GM18502 (cell line): ENCODE results near the gene KIF14.

ENCODE experiments used
- ATAC-seq: cut with Tn5 transposase; IDR thresholded peaks from one replicate; pipeline ENCODE4 v1.9.1; 2021; ENCODE audit warnings: mild to moderate bottlenecking; ENCODE audit not compliant: unreplicated experiment, poor library complexity

The KIF14 gene, protein sequence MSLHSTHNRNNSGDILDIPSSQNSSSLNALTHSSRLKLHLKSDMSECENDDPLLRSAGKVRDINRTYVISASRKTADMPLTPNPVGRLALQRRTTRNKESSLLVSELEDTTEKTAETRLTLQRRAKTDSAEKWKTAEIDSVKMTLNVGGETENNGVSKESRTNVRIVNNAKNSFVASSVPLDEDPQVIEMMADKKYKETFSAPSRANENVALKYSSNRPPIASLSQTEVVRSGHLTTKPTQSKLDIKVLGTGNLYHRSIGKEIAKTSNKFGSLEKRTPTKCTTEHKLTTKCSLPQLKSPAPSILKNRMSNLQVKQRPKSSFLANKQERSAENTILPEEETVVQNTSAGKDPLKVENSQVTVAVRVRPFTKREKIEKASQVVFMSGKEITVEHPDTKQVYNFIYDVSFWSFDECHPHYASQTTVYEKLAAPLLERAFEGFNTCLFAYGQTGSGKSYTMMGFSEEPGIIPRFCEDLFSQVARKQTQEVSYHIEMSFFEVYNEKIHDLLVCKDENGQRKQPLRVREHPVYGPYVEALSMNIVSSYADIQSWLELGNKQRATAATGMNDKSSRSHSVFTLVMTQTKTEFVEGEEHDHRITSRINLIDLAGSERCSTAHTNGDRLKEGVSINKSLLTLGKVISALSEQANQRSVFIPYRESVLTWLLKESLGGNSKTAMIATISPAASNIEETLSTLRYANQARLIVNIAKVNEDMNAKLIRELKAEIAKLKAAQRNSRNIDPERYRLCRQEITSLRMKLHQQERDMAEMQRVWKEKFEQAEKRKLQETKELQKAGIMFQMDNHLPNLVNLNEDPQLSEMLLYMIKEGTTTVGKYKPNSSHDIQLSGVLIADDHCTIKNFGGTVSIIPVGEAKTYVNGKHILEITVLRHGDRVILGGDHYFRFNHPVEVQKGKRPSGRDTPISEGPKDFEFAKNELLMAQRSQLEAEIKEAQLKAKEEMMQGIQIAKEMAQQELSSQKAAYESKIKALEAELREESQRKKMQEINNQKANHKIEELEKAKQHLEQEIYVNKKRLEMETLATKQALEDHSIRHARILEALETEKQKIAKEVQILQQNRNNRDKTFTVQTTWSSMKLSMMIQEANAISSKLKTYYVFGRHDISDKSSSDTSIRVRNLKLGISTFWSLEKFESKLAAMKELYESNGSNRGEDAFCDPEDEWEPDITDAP (N-terminal part only)

DNA sequence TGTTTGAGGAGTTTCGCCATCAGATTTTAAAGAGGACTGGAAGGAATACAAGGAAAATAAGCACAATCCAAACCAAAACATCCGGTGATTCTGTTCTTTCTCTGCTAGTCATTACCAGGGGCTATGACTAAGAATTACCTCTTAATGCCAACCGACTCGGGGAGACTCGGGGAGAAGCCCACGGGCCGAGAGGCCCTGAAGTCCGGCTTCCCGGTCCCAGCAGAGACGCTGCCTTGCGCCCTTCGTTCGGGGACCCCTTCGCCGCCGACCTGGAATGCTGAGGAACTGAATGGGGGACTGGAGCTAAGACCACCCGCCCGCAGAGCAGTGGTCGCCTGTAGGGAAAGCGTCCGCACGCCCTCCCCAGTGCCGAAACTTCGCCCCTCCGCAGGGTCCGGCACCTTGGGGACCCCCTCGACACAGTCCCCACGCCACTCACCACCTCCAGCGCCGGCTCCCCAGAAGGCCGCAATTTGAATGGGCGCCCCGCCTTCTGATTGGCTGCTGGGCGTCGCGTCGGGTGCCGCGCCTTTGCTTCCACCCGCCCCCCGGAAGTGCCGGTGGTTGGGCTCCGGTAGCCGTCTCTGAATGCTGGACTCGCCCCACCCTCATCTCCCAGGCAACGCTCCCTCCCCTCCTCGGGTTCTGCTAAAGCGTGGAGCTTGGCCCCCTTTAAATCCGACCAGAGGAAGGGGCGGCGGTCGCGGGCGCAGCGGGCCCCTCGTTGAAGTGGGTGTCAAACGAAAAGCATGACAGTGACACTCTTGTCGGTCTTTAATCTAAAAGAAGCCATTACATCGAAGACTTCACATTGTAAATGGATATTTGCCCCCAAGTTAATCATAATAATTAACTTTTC, at the start of gene KIF14:
TSS of gene KIF14 (minus strand) at position 479 of the 859 bp plus-strand sequence. CDS start 2,028 bp downstream, outside the sequence.
- ATAC-seq: peak; percentile 89

DNA sequence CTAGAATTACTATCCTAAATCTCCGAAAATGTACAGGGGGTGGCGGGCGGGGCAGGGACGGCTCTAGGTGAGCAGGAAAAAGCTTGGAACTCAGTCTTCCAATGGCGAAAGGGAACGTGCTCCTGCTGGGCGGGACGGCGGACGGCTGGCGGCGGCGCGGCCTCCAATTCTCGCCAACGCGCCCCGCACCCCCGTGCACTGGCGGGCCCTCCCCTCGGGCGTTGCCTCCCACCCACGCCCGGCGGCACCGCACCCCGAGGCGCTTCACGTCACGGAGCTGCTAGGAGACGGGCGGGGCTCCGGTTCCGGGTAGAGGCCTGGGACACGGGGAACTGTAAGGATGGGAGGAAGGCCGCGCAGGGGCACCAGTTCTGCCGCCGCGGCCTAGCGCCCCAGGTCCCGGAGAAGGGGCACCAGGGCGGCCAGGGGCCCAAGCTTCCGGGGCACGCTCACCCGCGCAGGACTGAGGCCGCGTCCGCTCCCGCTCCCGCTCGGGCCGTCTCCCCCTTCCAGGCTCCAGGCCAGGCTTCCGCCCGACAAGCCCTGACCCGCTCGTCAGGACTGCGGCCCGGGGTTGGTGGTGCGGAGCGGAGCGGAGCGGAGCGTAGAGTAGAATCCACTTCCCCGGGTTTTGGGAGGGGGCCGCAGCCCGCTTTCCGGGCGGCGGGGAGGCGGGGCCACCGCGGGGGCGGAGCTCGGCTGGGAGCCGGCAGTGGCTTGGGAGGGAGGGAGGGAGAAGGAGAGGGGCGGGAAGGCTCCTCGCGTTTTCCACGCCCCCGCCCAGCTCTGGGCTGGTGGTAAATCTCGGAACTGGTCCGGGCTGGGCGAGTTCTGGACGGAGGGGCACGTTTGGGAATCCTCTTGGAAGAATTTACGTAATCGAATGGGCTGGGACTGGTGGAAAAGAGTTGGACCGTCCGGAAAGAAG, 49.0 kb upstream of the KIF14 start, which contains the start of gene DDX59:
TSS of gene DDX59 (minus strand) at position 594 of the 928 bp plus-strand sequence. CDS start 3,167 bp downstream, outside the sequence.
- peak; percentile 90 for ATAC-seq

DNA sequence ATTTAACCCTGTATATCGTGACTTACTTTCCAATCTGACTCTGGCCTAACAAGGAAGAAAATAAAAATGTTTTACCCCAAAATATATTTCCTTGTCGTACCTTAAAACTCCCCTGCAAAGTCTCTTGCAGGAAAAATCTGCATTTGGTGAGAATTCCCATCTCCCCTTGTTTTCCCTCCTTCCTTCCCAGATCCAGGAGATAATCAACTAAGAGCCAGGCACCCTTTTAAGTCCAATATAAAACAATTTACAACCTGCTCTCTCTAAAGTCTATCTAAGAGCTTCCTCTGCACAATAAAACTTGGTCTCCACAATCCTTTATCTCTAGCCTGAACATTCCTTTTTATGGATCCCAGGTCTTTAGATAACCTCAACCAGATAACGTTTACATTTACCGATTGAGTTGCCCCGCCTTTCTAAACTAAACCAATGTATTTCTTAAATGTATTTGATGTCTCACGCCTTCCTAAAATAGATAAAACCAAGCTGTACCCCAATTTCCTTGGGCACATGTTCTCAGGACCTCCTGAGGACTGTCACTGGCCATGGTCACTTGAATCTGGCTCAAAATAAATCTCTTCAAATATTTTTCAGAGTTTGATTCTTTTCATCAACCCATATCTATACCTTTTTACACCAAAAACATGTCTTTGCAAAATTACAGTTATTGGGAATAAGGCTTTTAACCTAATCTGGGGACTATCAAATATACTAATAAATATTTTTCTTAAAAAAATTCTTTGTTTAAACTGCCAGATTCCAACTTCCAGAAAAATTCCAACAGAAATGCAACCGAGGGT, 48.2 kb upstream of the KIF14 start:
- no peak for ATAC-seq

DNA sequence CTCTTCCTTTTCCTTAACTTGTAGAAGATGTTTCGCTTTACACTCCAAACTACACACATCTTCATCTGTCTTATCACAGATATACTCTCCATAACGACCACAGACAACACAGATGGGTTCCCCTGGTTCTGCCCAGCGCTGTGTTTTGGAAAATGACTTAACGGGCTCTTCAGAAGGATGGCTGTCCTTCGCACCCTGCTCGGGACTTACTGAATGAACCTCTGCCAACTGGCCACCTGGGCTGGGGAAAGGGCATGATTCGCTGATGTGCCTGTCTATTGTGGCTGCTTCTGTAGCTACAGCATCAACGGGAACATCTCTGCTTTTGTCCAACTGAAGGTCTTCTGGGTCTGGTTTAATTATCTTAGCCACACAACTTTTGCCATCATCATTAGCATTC, 45.8 kb upstream of the KIF14 start:
- no peak for ATAC-seq

DNA sequence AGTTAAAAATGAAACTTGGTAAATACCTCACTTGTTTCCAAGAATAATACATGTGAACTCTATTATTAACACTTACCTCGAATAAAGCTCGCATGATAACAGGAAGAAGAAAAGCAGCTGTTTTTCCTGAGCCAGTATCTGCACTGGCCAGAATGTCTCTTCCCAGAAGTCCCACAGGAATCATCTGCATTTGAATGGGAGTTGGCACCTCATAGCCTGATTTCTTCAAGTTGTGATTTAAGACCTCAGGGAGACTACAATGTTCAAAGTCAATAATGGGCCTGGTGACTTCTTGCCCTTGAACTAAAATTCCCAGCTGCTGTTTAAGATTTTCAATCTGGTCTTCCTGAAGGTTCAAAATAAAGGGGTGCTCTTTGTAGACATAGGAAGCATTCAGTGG, 45.3 kb upstream of the KIF14 start:
- no peak for ATAC-seq

DNA sequence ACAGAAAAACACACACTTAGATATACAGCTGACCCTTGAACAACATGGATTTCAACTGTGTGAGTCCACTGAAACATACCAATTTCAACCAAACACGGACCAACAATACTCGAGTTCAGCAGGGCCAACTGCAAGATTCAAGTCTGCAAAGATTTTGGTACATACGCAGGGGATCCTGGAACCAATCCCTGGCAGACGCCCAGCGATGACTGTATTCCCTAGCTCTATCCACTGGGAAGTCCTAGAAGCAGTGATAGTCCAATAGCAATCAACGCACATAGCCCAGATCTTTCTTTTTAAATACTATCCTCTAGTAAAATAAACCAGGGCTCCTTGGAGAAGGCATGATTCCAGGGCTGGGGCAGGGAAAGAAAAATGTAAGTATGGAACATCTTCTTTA, 40.2 kb upstream of the KIF14 start:
- no peak for ATAC-seq

DNA sequence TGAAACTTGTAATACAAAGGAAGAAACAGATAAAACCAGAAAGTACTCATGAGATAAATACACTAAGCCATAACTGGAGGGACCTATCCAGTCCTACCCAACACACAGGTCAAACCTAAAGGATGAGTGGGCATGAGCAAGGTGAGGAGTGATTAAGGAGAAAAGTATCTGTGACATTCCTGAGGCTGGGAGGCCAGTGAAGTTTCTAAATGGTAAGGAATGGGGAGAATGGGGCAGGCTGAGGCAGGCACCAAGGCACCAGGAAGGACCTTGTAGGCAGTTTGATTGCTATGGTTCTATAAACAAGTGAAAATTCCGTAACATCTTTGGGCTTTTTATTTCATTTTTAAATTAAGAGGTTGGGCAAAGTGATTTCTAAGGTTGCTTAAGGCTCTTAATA, 38.7 kb upstream of the KIF14 start:
- no peak for ATAC-seq

DNA sequence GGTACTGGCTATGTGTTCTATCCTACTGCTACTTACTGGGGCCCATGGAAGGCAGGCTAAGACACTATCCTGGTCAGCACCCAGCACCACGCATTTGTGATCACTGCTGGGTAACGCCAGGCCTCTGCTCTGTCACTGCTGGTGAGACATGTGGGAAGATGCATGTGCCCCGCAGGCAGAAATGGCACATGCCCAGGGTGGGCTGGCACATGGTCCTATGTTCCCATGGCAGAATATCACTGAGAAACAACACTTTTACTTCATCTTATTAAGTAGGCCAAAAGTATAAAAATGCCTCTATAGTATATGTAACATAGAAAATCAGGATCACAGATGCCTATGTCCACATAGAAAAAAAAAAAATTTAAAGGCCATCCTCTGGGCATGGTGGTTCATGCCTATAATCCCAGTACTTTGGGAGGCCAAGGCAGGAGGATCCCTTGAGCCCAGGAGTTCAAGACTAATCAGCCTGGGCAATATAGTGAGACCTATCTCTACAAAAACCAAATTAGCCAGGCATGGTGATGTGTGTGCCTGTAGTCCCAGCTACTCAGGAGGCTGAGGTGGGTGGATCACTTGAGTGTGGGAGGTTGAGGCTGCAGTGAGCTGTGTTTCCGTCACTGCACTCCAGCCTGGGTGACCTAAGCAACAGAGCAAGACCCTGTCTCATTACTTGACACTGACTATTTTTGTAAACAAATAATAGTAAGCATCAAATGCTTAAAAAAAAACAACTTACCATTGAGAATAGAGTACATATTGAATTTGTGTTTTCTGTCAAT, 37.7 kb upstream of the KIF14 start:
- ATAC-seq: no peak

DNA sequence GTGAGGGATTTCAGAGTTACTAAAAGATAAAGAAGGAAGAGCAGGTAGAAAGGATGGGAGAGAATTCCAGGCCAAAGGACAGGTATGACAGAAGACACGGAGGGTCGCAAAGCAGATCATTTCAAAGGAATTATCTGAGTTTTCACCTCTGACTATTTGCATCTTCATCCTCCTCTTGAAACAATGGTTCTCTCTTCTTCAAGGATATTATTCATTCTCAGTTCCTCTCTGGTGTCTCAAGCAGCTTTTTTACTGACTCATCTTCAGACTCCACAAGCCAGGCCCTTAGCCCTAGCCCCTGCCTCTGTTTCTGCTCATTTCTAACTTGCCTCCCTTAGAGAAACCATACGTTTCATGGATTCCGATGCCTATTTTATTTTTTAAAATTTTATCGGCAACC, 34.1 kb upstream of the KIF14 start:
- ATAC-seq: peak; percentile 94

DNA sequence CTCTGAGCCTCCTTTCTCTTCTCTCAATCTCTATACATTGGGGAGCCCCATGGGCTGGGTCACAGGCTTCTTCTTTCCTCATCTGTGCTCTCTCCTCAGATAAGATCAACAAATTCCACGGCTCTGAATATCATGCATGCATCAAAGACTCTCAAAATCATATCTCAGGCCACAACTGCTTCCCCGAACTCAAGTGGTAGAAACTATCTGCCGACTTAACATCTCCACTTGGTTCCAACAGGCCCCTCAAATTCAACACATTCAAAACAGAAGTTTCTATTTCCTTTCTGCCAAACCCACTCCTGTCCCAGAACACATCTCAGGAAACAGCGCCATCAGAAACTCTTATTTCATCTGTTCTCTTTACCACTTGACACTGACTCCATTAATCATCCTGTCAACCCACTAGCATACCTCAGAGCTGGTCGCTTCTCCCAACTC, 32.5 kb upstream of the KIF14 start:
- ATAC-seq: peak; percentile 43

DNA sequence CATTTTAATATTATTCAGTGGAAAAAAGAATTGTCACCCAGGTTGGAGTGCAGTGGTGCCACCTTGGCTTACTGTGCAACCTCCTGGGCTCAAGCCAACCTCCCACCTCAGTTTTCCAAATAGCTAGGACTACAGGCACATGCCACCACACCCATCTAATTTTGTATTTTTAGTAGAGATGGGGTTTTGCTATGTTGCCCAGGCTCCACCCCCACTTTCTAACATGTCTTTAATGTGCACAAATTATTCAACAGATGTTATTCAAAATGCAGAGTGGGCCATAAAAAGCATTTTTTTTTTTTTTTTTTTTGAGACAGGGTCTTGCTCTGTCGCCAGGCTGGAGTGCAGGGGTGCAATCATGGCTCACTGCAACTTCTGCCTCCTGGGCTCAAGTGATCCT, 31.8 kb upstream of the KIF14 start:
- ATAC-seq: no peak

DNA sequence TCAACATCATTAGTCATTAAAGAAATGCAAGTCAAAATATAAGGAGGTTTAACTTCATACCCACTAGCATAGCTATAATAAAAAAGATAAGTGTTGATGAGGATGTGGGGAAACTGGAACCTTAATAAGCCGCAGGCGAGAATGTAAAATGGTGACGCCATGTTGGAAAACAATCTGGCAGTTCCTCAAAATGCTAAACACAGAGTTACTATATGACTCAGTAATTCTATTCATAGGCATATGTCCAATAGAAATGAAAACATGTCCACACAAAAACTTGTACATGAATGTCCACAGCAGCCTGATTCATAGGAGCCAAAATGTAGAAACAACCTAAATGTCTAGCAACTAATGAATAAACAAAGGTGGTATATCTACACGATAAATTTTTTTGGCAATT, 26.0 kb upstream of the KIF14 start:
- no peak for ATAC-seq

DNA sequence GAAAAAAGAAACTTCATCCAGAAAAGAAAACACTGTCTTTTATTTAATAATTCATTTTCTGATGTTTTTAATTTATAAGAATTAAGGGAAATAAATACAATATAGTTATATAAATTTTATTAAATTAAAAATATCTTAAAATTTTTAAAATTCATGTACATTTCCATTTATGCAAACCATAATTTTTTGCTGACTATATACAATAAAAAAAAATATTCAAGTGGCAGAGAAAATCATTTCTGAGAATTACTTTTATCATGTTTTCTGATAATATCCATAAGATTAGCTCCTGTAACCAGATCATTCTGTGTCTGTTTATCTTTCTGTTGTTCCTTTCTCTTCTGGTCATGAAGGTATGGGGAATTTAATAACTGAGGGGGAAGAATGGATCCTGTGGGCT, 23.5 kb upstream of the KIF14 start:
- ATAC-seq: no peak

DNA sequence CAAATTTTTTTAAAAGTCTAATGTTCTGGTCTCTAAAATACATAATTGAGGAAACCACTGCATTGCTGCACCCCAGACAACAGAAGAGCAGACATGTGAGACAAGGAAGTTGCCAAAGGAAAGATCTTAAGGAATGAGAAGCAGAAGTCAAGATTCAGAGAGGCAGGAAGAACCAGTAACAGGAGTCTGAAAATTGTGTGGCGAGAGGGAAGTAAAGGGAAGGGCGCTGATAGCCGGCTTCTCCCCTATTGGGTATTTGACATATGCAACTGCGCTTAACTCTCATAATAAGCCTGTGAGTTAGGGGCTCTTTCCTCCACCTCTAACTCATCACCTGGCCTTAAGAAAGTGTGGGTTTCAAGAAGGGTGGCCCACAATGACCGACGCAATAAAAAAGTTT, 21.9 kb upstream of the KIF14 start:
- ATAC-seq: no peak

DNA sequence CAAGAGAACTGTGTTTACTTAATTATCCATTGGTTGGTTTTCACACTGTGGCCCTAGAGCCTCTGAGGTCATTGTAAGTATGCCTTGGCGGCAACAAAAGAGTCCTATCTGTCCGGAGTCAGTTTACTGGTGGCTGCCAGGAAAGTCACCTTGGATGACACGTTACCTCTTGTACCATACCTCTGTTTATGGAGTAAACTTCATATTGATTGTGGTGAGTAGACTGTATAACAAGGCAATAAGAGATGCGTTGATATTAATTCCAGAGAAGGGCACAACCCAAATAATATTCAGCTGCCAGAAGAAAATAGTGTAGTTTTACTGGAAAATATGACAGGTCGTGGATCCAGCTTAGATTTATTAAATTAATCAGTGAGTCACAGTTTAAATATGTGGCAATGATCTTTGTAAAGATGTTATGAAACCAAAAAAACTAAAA, 20.4 kb upstream of the KIF14 start:
- ATAC-seq: no peak

DNA sequence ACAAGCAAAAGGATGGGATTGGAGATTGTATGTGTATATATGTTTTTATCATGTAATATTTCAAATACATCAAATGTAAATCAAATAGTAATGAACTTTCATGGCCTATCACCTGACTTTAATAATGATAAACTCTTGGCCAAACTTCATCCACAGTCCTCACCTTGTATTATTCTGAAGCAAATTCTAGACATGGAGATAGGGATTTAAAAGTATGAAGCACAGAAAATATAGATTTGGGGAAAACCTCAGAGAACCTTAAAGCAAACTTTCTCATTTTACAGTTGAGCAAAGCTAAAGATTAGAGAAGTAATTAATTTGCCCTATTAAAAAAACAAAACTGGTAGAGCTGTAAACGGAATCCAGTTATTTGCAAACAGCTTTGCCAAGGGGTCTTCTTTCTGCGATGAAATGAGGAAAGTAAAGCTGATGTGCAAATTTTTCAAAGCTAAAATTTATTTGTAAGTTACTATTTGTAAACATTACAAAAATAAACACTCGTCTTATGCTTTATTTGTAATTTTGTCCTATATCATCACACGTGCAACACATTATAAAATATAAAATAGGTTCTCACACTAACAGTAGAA, 19.9 kb upstream of the KIF14 start:
- ATAC-seq: no peak

DNA sequence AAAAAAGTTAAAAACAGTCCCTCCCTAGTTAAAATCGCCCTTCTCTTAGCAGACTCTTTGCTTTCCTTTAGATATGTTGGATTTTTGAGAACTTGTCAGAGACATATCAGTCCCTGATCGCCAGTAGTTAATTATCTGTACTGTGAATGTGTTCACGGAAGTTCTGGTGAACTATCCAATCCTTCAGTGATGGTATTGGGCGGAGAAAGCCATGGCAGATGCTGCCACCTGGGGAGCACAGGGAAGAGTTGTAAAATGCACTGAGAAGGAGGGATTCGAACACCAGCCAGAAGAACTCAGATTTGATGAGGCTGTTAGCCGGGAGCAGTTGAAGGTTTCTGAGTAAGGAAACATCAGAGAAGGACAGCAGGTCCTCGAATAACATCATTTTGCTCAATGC, 17.5 kb upstream of the KIF14 start:
- no peak for ATAC-seq
